OCI-LY7 (cell line): ENCODE results near the gene ST6GALNAC6. TPM values are rescaled to one million over a fixed set of nuclear protein-coding genes. Genes with fewer than 3 reads are reported as not detected.

Experiments used
- BruUV-seq: library from RNA; stranded (reverse); fragments of 400-500 nt; replicated peaks from 2 replicates; lab custom pipeline; 2021; lab: Mats Ljungman, UMichigan
- CTCF ChIA-PET: fragments of 300-600 bp; sonication (Branson Sonifier 250); formaldehyde crosslinking; loops from one replicate; lab custom pipeline; 2022; ENCODE audit warnings: antibody characterized with exemption; ENCODE audit not compliant: unreplicated experiment; lab: Charles Lee
- POLR2A ChIA-PET: fragments of 300-600 bp; sonication (Branson Sonifier 250); formaldehyde crosslinking; loops from one replicate; lab custom pipeline; 2022; ENCODE audit warnings: antibody characterized with exemption; lab: Charles Lee
- DNase-seq: peaks from one replicate; pipeline ENCODE4 v3.0.0-alpha.2; 2015; ENCODE audit warnings: low spot score
- H2AFZ ChIP-seq: fragments of 200-600 bp; sonication (generic), shearing (Covaris generic); 2 replicates; pipeline ENCODE4 v1.6.1; 2014; ENCODE audit warnings: mild to moderate bottlenecking, antibody characterized with exemption, low read length, moderate library complexity
- H3K27ac ChIP-seq: fragments of 200-600 bp; sonication (generic); 2 replicates; pipeline ENCODE4 v1.5.1; 2014; ENCODE audit warnings: mixed run types, low read depth, mild to moderate bottlenecking, moderate library complexity, low read length, inconsistent platforms; ENCODE audit not compliant: poor library complexity, severe bottlenecking
- H3K36me3 ChIP-seq: fragments of 200-600 bp; sonication (generic); 2 replicates; pipeline ENCODE4 v1.6.1; 2014; ENCODE audit warnings: mild to moderate bottlenecking, antibody characterized with exemption, low read length, moderate library complexity, mixed read lengths; ENCODE audit not compliant: insufficient read depth
- H3K4me1 ChIP-seq: fragments of 200-600 bp; sonication (generic); 2 replicates; pipeline ENCODE4 v1.5.1; 2014; ENCODE audit warnings: mild to moderate bottlenecking, low read length; ENCODE audit not compliant: insufficient read depth, poor library complexity, severe bottlenecking
- H3K4me2 ChIP-seq: fragments of 200-600 bp; sonication (generic); 2 replicates; pipeline ENCODE4 v1.6.1; 2014; ENCODE audit warnings: mild to moderate bottlenecking, low read length
- H3K4me3 ChIP-seq: fragments of 200-600 bp; sonication (generic); 2 replicates; pipeline ENCODE4 v1.5.1; 2014; ENCODE audit warnings: mild to moderate bottlenecking, low read depth, low read length; ENCODE audit not compliant: poor library complexity, severe bottlenecking
- H3K79me2 ChIP-seq: fragments of 200-600 bp; sonication (generic); 2 replicates; pipeline ENCODE4 v1.6.1; 2016; ENCODE audit warnings: low read depth, mild to moderate bottlenecking, low read length, moderate library complexity, mixed read lengths; ENCODE audit not compliant: insufficient read depth
- H3K9me2 ChIP-seq: fragments of 200-600 bp; sonication (generic); 2 replicates; pipeline ENCODE4 v1.6.1; 2016; ENCODE audit warnings: mild to moderate bottlenecking, low read length, mixed read lengths; ENCODE audit not compliant: insufficient read depth
- H3K9me3 ChIP-seq: fragments of 200-600 bp; sonication (generic); 2 replicates; pipeline ENCODE4 v1.6.1; 2014; ENCODE audit warnings: mild to moderate bottlenecking, mixed run types, low read length, mixed read lengths
- H4K20me1 ChIP-seq: fragments of 200-600 bp; sonication (generic); 2 replicates; pipeline ENCODE4 v1.6.1; 2014; ENCODE audit warnings: mild to moderate bottlenecking, antibody characterized with exemption, low read length, moderate library complexity, mixed read lengths; ENCODE audit not compliant: insufficient read depth
- CTCF ChIP-seq: fragments of 200-600 bp; sonication (generic); conservative IDR thresholded peaks from 2 replicates; pipeline ENCODE4 v1.5.1; 2014; ENCODE audit warnings: mild to moderate bottlenecking, antibody characterized with exemption, low read length, moderate library complexity, mixed read lengths
- EZH2phosphoT487 ChIP-seq: fragments of 200-600 bp; sonication (generic); IDR thresholded peaks from 2 replicates; pipeline ENCODE4 v1.6.1; 2018; ENCODE audit warnings: low read depth, borderline replicate concordance, mild to moderate bottlenecking, mixed run types, antibody characterized with exemption, low read length, moderate library complexity, mixed read lengths
- intact Hi-C: fragments of 100-400 bp; cut with micrococcal nuclease; formaldehyde crosslinking; loops from one replicate; pipeline ENCODE4 v1.10.0; 2022; ENCODE audit not compliant: unreplicated experiment
- total RNA-seq, 2 experiments: library from RNA; depleted of rRNA in 1 of 2; stranded (reverse); fragments of >200 nt in 1 of 2; shearing (Covaris generic) in 1 of 2; gene quantifications; 2 replicates each; pipeline ENCODE4 v1.2.3, GENCODE V29; 2014 to 2022

Gene ST6GALNAC6
- total RNA-seq, 2 experiments from 2014 or later: 43.7 to 51.3 TPM

DNA sequence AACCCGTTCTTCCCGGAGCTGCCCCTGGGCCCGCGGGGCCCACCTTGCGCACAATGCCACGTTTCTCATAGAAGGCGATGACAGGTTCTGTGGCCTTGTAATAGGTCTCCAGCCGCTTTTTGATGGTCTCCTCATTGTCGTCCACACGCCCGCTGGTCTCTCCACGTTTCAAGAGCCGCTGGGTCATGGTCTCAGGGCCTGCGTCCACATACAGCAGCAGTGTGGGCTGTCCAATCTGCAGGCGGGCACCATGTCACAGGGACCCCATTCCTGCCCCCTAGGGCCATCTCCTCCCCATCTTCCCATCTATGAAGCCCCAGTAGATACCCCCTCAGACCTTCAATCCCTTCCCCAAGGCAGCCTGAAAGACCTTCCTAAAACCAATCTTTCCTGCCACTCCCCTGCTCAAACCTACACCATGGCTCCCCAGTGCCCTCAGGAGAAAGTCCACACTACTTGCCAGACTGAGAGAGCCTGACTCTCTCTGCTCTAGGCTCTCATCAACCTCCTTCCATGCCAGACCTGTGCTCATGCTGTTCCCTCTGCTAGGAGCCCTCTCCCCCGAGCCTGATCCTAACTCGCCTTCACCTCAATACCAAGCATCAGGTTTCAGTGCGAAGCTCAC lies 31.0 kb downstream of the ST6GALNAC6 start:
- Histone ChIP-seq H3K4me3 (no peak overlapping the region), H3K79me2 (no peaks in the 10 kb centered on the region), H3K4me1 (peaks cover 9% of the 10 kb centered on the region), H3K4me2 (no peak overlapping the region), H3K9me2 (no peaks in the 10 kb centered on the region), H3K27ac (no peak overlapping the region), H3K9me3 (no peaks in the 10 kb centered on the region), H2AFZ (no peak overlapping the region), H4K20me1 (no peaks in the 10 kb centered on the region), H3K36me3 (no peaks in the 10 kb centered on the region)
- no peak for DNase-seq
- ChIA-PET POLR2A (interaction anchor here (0.6 to 0.8 kb wide), 2 partner anchors 9 to 37 kb away, joined by 7 read pairs; no protein-coding TSS in a partner anchor), CTCF (no interaction called here)
- no peak for TF ChIP-seq CTCF
- TF ChIP-seq EZH2phosphoT487: no peak
- intact Hi-C loops: no loop called here
- no TSS peak for BruUV-seq

GRCh38 chr9:127867356-127868277 lies 31.8 kb downstream of the ST6GALNAC6 start:
- peaks cover 9% of the 10 kb centered on the region for H3K4me1 ChIP-seq
- CTCF ChIA-PET: interaction anchor here (0.6 kb wide), 1 partner anchor 15 kb away, joined by 3 read pairs; no protein-coding TSS in a partner anchor
- no peak for TF ChIP-seq EZH2phosphoT487
- H3K27ac ChIP-seq: no peak overlapping the region
- H4K20me1 ChIP-seq: no peaks in the 10 kb centered on the region
- no peak overlapping the region for H3K4me2 ChIP-seq
- no peak overlapping the region for H3K4me3 ChIP-seq
- intact Hi-C loops: no loop called here
- DNase-seq: no peak
- POLR2A ChIA-PET: interaction anchor here (0.7 kb wide), 1 partner anchor 83 kb away, joined by 4 read pairs; no protein-coding TSS in a partner anchor
- H3K36me3 ChIP-seq: no peaks in the 10 kb centered on the region
- BruUV-seq: no TSS peak
- H3K9me3 ChIP-seq: no peaks in the 10 kb centered on the region
- H3K79me2 ChIP-seq: no peaks in the 10 kb centered on the region
- no peak overlapping the region for H2AFZ ChIP-seq
- no peaks in the 10 kb centered on the region for H3K9me2 ChIP-seq

- Histone ChIP-seq H3K4me2 (no peak overlapping the region), H2AFZ (no peak overlapping the region), H4K20me1 (no peaks in the 10 kb centered on the region), H3K4me1 (peaks cover 20% of the 10 kb centered on the region), H3K36me3 (no peaks in the 10 kb centered on the region), H3K9me3 (no peaks in the 10 kb centered on the region), H3K27ac (no peak overlapping the region), H3K9me2 (no peaks in the 10 kb centered on the region), H3K4me3 (no peak overlapping the region), H3K79me2 (no peaks in the 10 kb centered on the region)
- BruUV-seq: no TSS peak
- no peak for DNase-seq
- no peak for TF ChIP-seq EZH2phosphoT487
- TF ChIP-seq CTCF: no peak
- ChIA-PET CTCF (no interaction called here), POLR2A (interaction anchor here (0.7 kb wide), 1 partner anchor 82 kb away, joined by 4 read pairs; no protein-coding TSS in a partner anchor)
- intact Hi-C loops: no loop called here
Observed at GRCh38 chr9:127866535-127866934, 32.9 kb downstream of the ST6GALNAC6 start.
